ENCODE measurements around the gene AHRR.
"Not testable (repeated sequence)": the region's sequence is repeated elsewhere in the genome, so short reads cannot be mapped to it uniquely, and the experiment has no call there.

The AHRR gene

GRCh38 chr5:366541-367357 is 45.2 kb downstream of the AHRR start:
- FAIRE-seq, result no peak
- no peak for DNase-seq (ENCODE audit: insufficient read length, low spot score)
- TF ChIP-seq CTCF (IDR thresholded peaks at IDR 0.05; ENCODE audit: insufficient read depth, missing control alignments), result no peak

DNA sequence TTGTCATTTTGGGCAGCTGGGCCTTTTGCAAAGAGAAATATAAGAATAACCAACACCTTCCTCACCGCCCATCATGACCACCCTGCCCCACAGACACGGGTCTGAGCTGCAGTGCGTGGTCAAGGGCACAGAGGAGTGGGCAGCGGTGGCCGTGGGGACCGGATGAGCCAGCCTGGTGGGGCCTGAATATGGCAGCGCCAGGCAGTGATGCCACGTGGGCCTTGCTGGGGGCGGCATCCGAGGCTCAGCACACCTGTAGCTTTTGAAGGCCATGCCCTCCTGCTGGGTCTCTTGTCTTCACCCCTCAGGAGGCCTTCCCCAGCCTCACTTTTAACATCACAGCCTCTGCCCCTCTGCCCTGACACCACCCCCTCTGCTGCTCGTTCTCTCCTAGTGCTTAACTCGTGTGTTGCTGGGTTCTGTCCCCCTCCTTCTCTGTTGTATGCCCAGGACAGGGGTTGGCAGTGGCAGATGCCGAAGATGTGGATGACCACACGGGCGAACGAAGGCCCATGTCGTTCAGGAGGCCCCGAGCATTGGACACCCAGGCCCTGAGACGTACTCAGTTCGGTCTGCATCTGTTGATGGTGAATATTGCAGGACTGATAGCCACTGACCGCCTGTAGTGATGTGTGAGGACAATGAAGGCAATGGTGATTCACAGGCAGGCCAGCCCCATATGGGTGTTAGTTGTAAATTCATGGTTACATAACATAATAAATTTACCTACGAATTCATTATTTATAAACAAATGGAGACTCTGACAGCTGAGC is 46.0 kb downstream of the AHRR start:
- DNase-seq (ENCODE audit: insufficient read length, low spot score), result no peak
- FAIRE-seq, result no peak
- TF ChIP-seq CTCF (IDR thresholded peaks at IDR 0.05; ENCODE audit: insufficient read depth, missing control alignments), result no peak

- DNase-seq (ENCODE audit: insufficient read length, low spot score) (peak; percentile 6), FAIRE-seq (no peak)
- TF ChIP-seq CTCF (IDR thresholded peaks at IDR 0.05; ENCODE audit: insufficient read depth, missing control alignments), result no peak
These were observed 46.9 kb downstream of the AHRR start for GRCh38 chr5:368183-369084.

DNA sequence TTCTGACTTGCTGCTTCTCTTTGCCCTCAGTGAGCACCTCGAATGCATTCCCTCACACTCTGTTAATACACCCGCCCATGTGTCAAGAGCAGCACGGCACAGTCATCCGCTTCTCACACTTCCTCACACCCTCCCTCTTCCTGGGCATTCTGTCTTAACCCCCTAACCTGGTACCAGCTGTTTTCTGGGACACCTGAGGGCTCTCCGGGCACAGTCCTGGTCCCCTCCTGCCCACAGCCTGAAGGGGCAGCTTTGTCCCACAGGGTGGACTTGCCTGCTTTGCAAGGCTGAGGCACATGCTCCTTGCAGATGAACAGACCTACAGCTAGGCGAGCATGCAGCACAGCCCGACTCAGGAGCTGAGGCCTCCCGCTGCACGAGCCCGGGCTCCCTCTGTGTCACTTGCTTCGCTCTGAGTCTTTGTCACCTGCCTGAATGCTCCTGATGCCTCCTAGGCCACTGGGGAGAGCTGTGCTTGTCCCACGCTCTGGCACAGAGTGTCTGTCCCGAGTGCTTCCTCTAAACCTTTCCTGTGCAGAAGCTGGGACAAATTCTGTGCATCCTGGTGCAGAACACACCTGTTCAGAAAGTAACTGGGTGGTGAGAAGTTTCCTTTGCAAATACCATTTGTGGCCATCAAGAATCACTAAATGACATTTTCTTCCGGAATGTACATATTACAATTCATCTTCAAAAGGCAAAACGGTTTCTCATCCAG is 47.8 kb downstream of the AHRR start:
- no peak for TF ChIP-seq CTCF (IDR thresholded peaks at IDR 0.05; ENCODE audit: insufficient read depth, missing control alignments)
- peak; percentile 10 for DNase-seq (ENCODE audit: insufficient read length, low spot score)
- no peak for FAIRE-seq

DNA sequence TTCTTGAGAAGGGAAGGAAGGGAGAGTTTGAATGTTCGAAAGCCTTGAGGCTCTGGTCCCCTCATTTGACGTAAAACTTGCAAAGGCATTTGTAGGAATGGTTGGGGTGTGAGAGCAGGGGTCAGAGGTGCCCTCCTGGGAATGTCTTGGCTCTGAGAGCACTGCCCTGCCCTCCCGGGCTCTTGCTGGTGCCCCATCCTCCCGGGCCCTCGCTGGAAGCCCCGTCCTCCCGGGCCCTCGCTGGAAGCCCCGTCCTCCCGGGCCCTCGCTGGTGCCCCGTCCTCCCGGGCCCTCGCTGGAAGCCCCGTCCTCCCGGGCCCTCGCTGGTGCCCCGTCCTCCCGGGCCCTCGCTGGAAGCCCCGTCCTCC is 48.3 kb downstream of the AHRR start:
- not testable (repeated sequence) for DNase-seq (ENCODE audit: insufficient read length, low spot score); FAIRE-seq

DNA sequence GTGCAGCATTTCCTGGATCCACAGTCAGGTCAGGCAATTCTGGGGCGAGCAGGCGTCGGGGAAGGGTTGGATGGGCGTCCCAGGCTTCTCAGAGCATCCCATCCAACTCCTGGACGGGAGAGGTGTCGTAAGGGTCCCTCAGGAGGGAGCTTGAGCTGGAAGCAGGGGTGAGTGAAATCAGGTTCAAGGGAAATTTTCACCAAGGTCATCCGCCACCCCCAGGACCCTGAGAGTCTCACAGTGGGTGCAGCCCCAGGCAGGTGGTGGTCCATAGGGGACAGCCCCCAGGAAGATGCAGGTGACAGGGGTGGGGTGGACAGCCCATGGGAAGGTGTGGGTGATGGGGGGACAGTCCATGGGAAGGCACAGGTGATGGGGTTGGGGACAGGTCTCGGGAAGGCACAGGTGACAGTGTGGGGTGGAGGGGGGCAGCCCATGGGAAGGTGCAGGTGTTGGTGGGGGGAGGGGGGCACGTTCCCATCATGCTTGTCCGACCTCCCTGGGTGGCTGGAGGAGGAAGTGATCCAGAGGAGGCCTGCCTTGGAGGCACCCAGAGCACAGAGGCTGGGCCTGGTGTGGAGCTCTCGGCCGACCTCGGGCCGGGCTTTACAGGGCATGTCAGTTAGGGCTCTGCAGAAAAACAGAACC is 48.9 kb downstream of the AHRR start:
- FAIRE-seq (no peak), DNase-seq (ENCODE audit: insufficient read length, low spot score) (no peak)
- TF ChIP-seq CTCF (IDR thresholded peaks at IDR 0.05; ENCODE audit: insufficient read depth, missing control alignments), result no peak
